Dedifferentiated amniotic fluid mesenchymal stem cell (primary cell): ENCODE measurements around the gene CBX7.
"Not testable (repeated sequence)": the region's sequence is repeated elsewhere in the genome, so short reads cannot be mapped to it uniquely, and the experiment has no call there.

Source experiments
- DNase-seq: peaks from one replicate; pipeline ENCODE4 v3.0.0-alpha.2; 2016; ENCODE audit errors: extremely low spot score

CBX7 gene

GRCh38 chr22:39174498-39175352 lies 22.2 kb upstream of the CBX7 start:
- peak; percentile 32 for DNase-seq

DNA sequence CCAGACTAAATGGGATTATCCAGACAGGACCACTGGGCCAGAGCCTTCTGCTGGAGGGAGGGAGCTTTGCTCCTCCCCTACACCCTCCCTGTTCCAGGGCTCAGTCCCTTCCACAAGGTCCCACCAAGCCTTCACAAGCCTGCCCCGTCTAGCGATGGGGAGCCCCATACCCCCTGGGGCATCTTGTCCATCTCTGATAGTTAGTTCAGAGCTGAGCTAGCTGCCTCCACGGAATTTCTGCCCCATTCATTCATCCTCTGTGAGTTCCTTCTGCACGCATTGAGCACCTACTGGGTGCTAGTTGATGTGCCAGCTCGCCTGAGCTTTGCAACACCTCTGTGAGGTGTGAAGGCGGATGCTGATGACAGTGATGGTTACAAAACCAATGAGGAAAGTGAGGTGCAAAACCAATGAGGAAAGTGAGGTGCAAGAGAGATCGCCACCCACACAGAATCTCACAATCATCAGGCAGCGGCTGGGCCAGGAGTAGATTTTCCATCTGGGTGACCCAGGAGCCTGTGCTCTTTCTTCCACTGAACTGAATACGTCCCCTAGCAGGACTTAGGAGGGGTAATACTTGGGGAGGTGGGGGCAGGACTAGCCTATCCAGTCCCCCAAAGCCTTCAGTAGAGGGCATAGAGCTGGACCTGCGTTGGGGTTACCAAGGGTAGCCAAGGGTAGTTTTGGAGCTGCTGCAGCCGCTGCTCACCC lies 21.5 kb upstream of the CBX7 start:
- DNase-seq, result no peak

DNA sequence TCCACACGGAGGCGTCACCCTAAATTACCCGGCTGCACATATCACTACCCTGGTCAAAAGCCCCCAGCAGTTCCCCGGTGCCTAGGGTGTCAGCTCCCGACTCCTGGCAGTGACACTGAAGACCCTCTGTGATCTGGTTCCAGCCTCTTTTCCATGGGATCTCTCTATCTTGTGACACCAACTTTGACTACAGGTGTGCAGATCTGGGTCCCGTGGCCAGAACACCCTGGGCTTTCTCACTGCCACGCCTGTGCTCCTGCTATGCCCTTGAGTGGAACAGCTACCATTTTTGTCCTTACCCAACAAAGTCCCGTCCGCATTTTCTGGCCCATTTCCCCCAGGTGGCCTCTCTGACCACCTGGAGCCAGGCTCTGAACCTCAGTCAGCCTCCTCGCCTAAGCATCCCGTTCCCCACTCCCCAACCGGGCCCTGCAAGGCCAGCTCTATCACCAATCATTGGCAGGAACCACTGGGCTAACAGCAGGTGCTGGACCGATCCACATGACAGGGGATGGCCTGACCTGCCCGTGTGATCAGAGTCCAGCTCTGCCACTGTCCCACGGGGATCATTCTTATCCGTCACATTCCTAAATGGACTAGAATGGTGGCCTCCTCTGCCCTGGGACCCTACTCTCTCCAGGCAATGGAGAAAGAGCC lies 20.7 kb upstream of the CBX7 start:
- no peak for DNase-seq

DNA sequence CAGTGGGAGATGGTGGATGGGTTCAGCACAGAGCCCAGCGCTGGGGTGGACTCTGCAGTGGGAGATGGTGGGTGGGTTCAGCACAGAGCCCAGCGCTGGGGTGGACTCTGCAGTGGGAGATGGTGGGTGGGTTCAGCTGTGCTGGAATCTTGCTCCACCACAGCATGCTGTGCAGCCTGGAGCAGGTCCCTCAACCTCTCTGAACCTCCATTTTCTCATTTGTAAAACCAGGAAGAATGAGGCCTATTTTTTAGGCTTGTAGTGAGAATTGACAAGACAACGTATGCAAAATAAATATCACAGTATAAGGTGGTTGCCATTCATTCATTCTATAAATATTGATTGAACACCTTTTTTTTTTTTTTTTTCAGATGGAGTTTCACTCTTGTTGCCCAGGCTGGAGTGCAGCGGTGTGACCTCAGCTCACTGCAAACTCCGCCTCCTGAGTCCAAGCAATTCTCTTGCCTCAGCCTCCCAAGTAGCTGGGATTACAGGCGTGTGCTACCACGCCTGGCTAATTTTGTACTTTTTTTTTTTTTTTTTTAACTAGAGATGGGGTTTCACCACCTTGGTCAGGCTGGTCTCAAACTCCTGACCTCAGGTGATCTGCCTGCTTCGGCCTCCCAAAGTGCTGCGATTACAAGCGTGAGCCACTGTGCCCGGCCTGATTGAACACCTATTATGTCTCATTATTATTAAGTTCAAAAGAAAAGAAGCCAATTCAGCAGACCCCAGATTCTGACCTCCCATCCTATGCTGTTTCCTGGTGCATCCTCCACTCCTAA lies 20.0 kb upstream of the CBX7 start:
- not testable (repeated sequence) for DNase-seq

DNA sequence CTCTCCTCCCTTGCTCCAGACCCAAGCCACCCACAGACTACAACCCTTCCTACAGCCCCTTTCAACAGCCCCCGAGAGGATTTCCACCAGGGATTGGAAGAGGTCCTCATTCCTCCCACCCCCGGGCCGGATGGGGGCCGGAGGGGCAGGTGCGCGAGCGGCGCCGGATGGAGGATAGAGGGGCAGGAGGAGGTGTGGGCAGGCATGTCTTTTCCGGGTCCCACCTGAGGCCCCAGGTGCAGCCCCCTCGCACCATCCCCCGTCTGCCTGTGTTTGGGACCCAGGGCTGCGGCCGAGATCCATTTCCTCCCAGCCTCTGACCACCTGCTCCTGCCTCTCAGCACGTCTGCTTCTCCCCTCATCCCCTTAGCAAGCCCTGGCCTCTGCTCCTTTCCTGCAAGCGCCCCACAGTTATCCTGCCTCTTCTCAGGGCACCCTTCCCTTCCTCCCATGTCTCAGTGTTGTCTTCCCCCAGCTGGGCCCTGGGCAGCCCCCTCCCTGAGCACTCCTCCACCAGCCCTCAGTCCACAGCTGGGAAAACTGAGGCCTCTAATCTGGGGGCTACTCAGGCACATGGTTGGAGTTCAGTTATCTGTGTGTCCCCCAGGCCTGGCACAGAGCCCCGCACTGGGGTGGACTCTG lies 19.3 kb upstream of the CBX7 start:
- no peak for DNase-seq

GRCh38 chr22:39170825-39171622 lies 18.5 kb upstream of the CBX7 start:
- peak; percentile 62 for DNase-seq

DNA sequence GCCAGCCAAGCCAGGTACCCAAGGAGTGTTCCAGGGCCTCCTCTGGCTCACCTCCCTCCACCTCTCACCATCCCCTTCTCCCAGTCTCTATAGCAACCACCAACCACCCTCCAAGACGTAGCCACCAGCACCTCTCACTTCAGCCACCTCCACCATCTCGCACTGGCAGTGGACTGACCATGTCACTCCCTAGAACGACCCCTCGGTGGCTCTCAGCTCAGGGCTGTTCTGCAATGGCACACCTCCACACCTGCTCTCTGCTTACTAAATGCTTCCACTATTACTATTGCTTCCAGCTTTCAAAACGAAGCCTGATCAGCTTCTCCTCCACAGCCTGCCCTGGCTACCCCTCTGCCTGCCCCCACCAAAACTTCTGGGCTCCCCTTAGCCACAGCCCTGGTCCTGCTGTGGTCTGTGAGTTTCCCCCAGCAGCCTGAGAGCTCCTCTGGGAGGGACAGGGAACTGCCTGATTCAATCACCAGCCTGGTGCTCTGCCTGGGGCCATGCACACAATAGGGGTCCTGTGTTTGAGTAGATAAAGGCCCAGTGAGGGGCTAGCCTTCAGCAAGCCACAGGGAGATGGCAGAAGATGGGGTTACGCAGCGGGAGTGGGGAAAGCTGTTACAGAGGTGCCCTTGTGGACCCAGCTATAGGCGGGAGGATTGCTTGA lies 17.5 kb upstream of the CBX7 start:
- no peak for DNase-seq

DNA sequence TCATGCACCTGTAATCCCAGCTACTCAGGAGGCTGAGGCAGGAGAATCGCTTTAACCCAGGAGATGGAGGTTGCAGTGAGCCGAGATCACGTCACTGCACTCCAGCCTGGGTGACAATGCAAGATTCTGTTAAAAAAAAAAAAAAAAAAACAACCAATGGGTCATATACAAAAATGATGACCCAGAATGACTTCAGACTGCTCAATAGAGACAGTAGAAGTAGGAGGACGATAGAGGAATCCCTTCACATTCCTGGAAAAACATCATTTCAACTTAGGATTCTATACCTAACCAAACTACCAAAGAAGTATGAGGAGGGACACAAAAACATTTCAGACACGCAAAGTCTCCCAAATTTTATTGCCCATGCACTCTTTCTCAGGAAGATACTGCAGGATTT lies 14.1 kb upstream of the CBX7 start:
- DNase-seq, result no peak

DNA sequence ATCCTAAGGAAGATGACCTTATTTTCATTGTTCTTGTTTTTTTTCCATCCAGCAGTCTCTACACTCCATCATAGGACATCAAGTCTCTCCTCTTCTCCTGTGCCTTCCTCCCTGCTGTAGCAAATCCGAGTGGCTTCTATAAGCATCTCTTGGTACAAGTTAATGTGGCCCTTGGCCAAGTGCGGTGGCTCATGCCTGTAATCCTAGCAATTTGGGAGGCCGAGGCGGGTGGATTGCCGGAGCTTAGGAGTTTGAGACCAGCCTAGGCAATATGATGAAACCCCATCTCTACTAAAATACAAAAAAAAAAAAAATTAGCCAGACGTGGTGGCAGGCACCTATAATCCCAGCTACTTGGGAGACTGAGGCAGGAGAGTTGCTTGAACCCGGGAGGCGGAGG lies 3.6 kb upstream of the CBX7 start:
- not testable (repeated sequence) for DNase-seq

DNA sequence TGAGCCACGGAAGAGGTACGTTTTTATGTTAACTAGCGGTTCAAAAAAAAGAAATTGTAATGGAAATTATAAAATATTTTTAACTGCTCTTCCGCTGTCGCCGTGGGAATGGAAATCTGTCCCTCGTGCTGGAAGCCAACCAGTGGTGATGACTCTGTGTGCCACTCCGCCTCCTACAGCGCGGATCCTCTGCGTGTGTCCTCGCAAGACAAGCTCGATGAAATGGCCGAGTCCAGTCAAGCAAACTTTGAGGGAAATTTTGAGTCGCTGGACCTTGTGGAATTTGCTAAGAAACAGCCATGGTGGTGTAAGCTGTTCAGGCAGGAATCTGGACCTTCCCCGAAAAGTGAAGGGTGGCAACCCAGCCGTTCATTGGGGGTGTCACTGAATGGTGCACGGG lies 2.9 kb upstream of the CBX7 start:
- DNase-seq, result no peak

DNA sequence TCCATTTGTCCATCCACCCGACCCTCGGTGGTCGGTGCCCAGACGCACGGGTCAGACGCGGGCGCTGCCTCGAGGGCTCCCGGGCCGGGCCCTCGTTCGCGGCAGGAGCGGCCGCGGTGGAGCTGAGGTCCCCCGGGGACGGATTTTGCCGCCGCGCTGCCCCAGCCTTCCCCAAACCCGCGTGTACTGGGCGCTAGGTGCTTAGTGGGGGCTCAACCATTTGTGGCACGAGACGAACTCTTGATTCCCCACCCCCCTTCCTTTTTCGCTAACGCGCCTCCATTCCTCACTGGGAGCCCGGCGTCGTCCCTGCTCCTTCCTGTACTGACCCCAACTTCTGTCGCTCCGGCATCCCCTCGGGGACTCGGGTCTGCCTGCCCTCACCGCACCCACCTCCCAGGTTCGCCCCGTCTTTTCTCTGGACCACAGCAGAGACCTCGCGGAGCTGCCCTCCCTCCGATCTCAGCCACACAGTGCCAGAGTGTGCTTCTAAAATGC lies 789 bp upstream of the CBX7 start:
- no peak for DNase-seq

GRCh38 chr22:39152024-39152510 lies 413 bp downstream of the CBX7 start:
- no peak for DNase-seq

GRCh38 chr22:39151329-39151975 lies 1.0 kb downstream of the CBX7 start:
- DNase-seq, result no peak

- DNase-seq, result no peak
These were observed 1.6 kb downstream of the CBX7 start for GRCh38 chr22:39150848-39151215.

DNA sequence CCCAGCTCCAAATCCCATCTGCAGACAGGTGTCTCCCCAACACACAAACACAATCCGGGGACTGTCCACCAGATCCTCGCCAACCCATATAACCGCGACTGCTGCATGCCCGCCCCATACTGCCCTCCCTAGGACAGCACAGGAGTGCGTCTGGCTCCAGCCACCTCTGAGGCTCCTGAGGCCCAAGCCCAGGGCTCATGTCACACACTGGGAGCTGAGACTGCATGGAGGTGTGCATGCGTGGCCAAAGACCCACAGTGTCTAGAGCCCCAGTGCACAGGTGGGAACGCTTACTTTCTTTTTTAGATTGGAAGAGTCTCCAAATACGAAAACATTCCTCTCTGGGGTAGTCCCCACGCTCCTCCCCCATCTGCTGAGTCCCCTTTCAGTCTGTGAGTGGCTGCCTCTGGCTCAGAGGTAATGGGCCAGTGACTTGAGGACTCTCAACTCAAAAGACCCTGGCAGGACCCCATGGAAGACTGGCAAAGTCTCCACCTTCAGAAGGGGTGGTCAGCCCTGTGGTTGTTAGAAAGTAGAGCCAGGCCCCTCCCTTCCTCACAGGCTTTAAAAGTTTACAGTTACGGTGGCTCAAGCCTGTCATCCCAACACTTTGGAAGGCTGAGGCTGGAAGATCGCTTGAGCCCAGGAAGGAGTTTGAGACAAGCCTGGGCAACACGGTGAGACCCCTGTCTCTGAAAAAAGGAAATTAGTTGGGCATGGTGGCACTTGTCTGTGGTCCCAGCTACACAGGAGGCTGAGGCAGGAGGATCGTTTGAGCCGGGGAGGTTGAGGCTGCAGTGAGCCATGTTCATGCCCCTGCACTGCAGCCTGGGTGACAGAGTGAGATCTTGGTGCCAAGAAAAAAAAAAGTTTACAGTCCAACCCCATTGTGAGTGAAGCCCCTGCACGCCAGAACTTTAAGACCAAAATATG lies 2.3 kb downstream of the CBX7 start:
- DNase-seq, result no peak

GRCh38 chr22:39148727-39149535 lies 3.5 kb downstream of the CBX7 start:
- no peak for DNase-seq

DNA sequence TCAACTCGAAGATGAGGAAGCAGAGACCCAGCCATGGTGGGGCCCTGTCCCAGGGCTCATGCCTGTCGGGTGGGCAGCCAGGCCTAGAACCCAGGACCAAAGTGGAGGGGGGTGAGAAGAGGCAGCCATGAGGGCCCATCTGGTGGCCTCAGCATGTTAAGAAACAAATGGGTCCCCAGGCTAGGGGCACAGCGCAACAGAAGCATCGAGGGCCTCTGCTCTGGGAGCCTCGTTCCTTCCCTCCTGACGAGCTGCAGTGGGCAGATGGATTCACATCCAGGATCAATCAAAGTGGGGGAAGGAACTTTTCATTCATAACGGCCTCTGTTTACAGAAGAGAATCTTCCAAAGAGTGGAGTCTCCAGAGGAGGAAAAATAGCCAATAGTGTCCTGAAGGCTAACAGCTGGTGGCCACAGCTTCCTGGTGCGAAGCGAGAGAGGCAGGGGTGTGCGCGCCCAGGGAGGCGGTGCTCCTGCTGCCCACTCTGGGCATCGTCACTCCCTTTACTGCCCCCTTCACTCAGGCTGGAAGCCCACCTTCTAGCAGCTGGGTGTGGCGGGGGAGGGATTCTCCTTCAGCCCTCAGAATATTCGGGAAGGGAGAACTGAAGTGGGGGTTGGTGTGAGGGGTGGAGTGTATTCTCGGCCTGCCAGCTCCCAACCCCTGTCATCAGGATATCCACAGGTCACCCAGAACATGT lies 4.3 kb downstream of the CBX7 start:
- no peak for DNase-seq
